ENCODE results near the gene PLEKHA5.

PLEKHA5 gene

GRCh38 chr12:19234981-19235871, 105.7 kb downstream of the PLEKHA5 start:
- no peak for DNase-seq

- no peak for DNase-seq
Observed at GRCh38 chr12:19236656-19237055, 107.1 kb downstream of the PLEKHA5 start.

GRCh38 chr12:19238540-19238939, 109.0 kb downstream of the PLEKHA5 start:
- no peak for DNase-seq

- no peak for DNase-seq
Observed at GRCh38 chr12:19239102-19239501, 109.6 kb downstream of the PLEKHA5 start.

GRCh38 chr12:19239616-19240234, 110.2 kb downstream of the PLEKHA5 start:
- no peak for DNase-seq

- DNase-seq = no peak
Observed at GRCh38 chr12:19242581-19242980, 113.0 kb downstream of the PLEKHA5 start.

- DNase-seq = no peak
Observed at GRCh38 chr12:19243551-19243950, 114.0 kb downstream of the PLEKHA5 start.

GRCh38 chr12:19244312-19244711, 114.8 kb downstream of the PLEKHA5 start:
- no peak for DNase-seq

- no peak for DNase-seq
Observed at GRCh38 chr12:19245106-19245505, 115.6 kb downstream of the PLEKHA5 start.

- DNase-seq = no peak
Observed at GRCh38 chr12:19245666-19246065, 116.1 kb downstream of the PLEKHA5 start.

GRCh38 chr12:19246933-19247332, 117.4 kb downstream of the PLEKHA5 start:
- no peak for DNase-seq

- no peak for DNase-seq
Observed at GRCh38 chr12:19248929-19249602, 119.5 kb downstream of the PLEKHA5 start.

GRCh38 chr12:19251481-19252132, 122.1 kb downstream of the PLEKHA5 start:
- no peak for DNase-seq

- DNase-seq = no peak
Observed at GRCh38 chr12:19260135-19260534, 130.6 kb downstream of the PLEKHA5 start.

- DNase-seq = no peak
Observed at GRCh38 chr12:19261773-19262172, 132.2 kb downstream of the PLEKHA5 start.

- DNase-seq = no peak
Observed at GRCh38 chr12:19263672-19264071, 134.1 kb downstream of the PLEKHA5 start.

GRCh38 chr12:19273482-19274330, 144.2 kb downstream of the PLEKHA5 start:
- DNase-seq = no peak

GRCh38 chr12:19276767-19277166, 147.2 kb downstream of the PLEKHA5 start:
- no peak for DNase-seq

- no peak for DNase-seq
Observed at GRCh38 chr12:19277711-19278110, 148.2 kb downstream of the PLEKHA5 start.

GRCh38 chr12:19278407-19278806, 148.9 kb downstream of the PLEKHA5 start:
- no peak for DNase-seq

GRCh38 chr12:19282133-19282699, 152.7 kb downstream of the PLEKHA5 start:
- DNase-seq = no peak

GRCh38 chr12:19284658-19285057, 155.1 kb downstream of the PLEKHA5 start:
- no peak for DNase-seq
